DOHH2 (cell line): ENCODE measurements around the gene RFPL3.

Experiments
- H3F3A ChIP-seq: fragments of 200-600 bp; sonication (generic), shearing (Covaris generic); 2 replicates; pipeline ENCODE4 v1.6.0; 2016; ENCODE audit warnings: antibody characterized with exemption, mild to moderate bottlenecking; ENCODE audit not compliant: control insufficient read depth, insufficient read depth
- H3K27ac ChIP-seq: fragments of 200-600 bp; sonication (generic); 2 replicates; pipeline ENCODE4 v1.5.1; 2014; ENCODE audit warnings: low read depth, mild to moderate bottlenecking, low read length, moderate library complexity
- H3K27me3 ChIP-seq: fragments of 200-600 bp; sonication (generic); 2 replicates; pipeline ENCODE4 v1.6.1; 2014; ENCODE audit warnings: mild to moderate bottlenecking, low read length, mixed read lengths; ENCODE audit not compliant: control insufficient read depth
- H3K36me3 ChIP-seq: fragments of 200-600 bp; sonication (generic); 2 replicates; pipeline ENCODE4 v1.6.1; 2014; ENCODE audit warnings: mild to moderate bottlenecking, low read length, moderate library complexity, mixed read lengths; ENCODE audit not compliant: control insufficient read depth
- H3K4me1 ChIP-seq: fragments of 200-600 bp; sonication (generic); 2 replicates; pipeline ENCODE4 v1.6.1; 2014; ENCODE audit warnings: mild to moderate bottlenecking, low read length, mixed read lengths; ENCODE audit not compliant: control insufficient read depth
- H3K4me2 ChIP-seq: fragments of 200-600 bp; sonication (generic); 2 replicates; pipeline ENCODE4 v1.6.0; 2014; ENCODE audit warnings: mild to moderate bottlenecking, low read length, moderate library complexity
- H3K4me3 ChIP-seq: fragments of 200-600 bp; sonication (generic); 2 replicates; pipeline ENCODE4 v1.5.1; 2014; ENCODE audit warnings: mild to moderate bottlenecking, low read length, mixed read lengths
- H3K79me2 ChIP-seq: fragments of 200-600 bp; sonication (generic); 2 replicates; pipeline ENCODE4 v1.6.1; 2014; ENCODE audit warnings: mild to moderate bottlenecking, low read length, mixed read lengths; ENCODE audit not compliant: control insufficient read depth
- H3K9me2 ChIP-seq: fragments of 200-600 bp; sonication (generic); replicated peaks from 2 replicates; pipeline ENCODE4 v1.6.1; 2014; ENCODE audit warnings: mild to moderate bottlenecking, low read length, mixed read lengths; ENCODE audit not compliant: control insufficient read depth
- H3K9me3 ChIP-seq: fragments of 200-600 bp; sonication (generic); 2 replicates; pipeline ENCODE4 v1.6.1; 2014; ENCODE audit warnings: antibody characterized with exemption, low read length, mixed read lengths; ENCODE audit not compliant: control insufficient read depth, insufficient read depth
- H4K20me1 ChIP-seq: fragments of 200-600 bp; sonication (generic); 2 replicates; pipeline ENCODE4 v1.6.0; 2014; ENCODE audit warnings: low read depth, mild to moderate bottlenecking, antibody characterized with exemption, low read length, moderate library complexity; ENCODE audit not compliant: control insufficient read depth, insufficient read depth
- CTCF ChIP-seq: fragments of 200-600 bp; sonication (generic); IDR thresholded peaks from one replicate; pipeline ENCODE4 v1.5.1; 2014; ENCODE audit warnings: antibody characterized with exemption, mild to moderate bottlenecking, low read depth, low read length; ENCODE audit not compliant: poor library complexity, severe bottlenecking
- EZH2phosphoT487 ChIP-seq: fragments of 200-600 bp; sonication (generic); IDR thresholded peaks from 2 replicates; pipeline ENCODE4 v1.6.1; 2017; ENCODE audit warnings: borderline replicate concordance, mild to moderate bottlenecking, antibody characterized with exemption, low read length, moderate library complexity, mixed read lengths

Gene RFPL3

GRCh38 chr22:32310777-32311176 lies 46.9 kb upstream of the RFPL3 start:
- H3K9me2 ChIP-seq: no peaks in the 10 kb centered on the region
- H3K9me3 ChIP-seq: no peaks in the 10 kb centered on the region
- H3K27ac ChIP-seq: no peak overlapping the region
- no peaks in the 10 kb centered on the region for H4K20me1 ChIP-seq
- H3F3A ChIP-seq: no peaks in the 10 kb centered on the region
- H3K27me3 ChIP-seq: no peaks in the 10 kb centered on the region
- H3K36me3 ChIP-seq: no peaks in the 10 kb centered on the region
- no peak overlapping the region for H3K4me2 ChIP-seq
- H3K4me1 ChIP-seq: no peaks in the 10 kb centered on the region
- H3K4me3 ChIP-seq: no peak overlapping the region
- TF ChIP-seq CTCF (no peak), EZH2phosphoT487 (no peak)
- H3K79me2 ChIP-seq: no peaks in the 10 kb centered on the region

- Histone ChIP-seq H3K36me3 (no peaks in the 10 kb centered on the region), H4K20me1 (no peaks in the 10 kb centered on the region), H3K4me1 (no peaks in the 10 kb centered on the region), H3K4me3 (no peak overlapping the region), H3K9me3 (no peaks in the 10 kb centered on the region), H3K4me2 (no peak overlapping the region), H3K9me2 (no peaks in the 10 kb centered on the region), H3K79me2 (no peaks in the 10 kb centered on the region), H3F3A (no peaks in the 10 kb centered on the region), H3K27me3 (no peaks in the 10 kb centered on the region), H3K27ac (no peak overlapping the region)
- TF ChIP-seq EZH2phosphoT487 (no peak), CTCF (no peak)
These were observed 46.1 kb upstream of the RFPL3 start for GRCh38 chr22:32311551-32312071.

- no peaks in the 10 kb centered on the region for H3F3A ChIP-seq
- no peaks in the 10 kb centered on the region for H3K79me2 ChIP-seq
- no peaks in the 10 kb centered on the region for H3K9me3 ChIP-seq
- H3K27ac ChIP-seq: no peak overlapping the region
- H3K9me2 ChIP-seq: no peaks in the 10 kb centered on the region
- H3K4me1 ChIP-seq: no peaks in the 10 kb centered on the region
- no peaks in the 10 kb centered on the region for H4K20me1 ChIP-seq
- no peak overlapping the region for H3K4me3 ChIP-seq
- H3K27me3 ChIP-seq: no peaks in the 10 kb centered on the region
- H3K4me2 ChIP-seq: no peak overlapping the region
- no peaks in the 10 kb centered on the region for H3K36me3 ChIP-seq
- no peak for TF ChIP-seq EZH2phosphoT487
- TF ChIP-seq CTCF: no peak
These were observed 44.9 kb upstream of the RFPL3 start for GRCh38 chr22:32312748-32313147.
